Islet precursor cell (in vitro differentiated cells): ENCODE results near the gene CEP112.
"Not testable (repeated sequence)": the region's sequence is repeated elsewhere in the genome, so short reads cannot be mapped to it uniquely, and the experiment has no call there.

ENCODE experiments used
- DNase-seq: peaks from one replicate; pipeline ENCODE4 v3.0.0-alpha.2; 2018

The CEP112 gene

DNA sequence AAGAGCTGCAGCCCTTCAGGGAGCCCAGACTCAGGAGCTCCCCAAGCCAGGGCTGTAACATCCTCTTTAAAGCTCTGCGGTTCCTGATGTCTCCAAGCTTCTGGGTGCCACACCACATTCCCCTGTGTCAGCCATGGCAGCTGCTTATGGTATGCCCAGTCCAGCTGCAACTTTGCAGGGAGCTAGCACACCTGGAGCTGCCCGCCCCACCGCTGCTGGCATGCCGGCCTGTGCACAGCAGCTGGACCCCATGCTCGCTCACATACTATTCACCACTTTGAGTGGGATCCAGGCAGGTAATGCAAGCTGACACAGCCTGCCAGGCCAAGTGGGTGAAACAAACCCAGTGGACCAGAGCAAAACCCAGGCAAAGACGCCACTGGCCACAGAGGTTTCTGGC is 324.9 kb downstream of the CEP112 start:
- no peak for DNase-seq

DNA sequence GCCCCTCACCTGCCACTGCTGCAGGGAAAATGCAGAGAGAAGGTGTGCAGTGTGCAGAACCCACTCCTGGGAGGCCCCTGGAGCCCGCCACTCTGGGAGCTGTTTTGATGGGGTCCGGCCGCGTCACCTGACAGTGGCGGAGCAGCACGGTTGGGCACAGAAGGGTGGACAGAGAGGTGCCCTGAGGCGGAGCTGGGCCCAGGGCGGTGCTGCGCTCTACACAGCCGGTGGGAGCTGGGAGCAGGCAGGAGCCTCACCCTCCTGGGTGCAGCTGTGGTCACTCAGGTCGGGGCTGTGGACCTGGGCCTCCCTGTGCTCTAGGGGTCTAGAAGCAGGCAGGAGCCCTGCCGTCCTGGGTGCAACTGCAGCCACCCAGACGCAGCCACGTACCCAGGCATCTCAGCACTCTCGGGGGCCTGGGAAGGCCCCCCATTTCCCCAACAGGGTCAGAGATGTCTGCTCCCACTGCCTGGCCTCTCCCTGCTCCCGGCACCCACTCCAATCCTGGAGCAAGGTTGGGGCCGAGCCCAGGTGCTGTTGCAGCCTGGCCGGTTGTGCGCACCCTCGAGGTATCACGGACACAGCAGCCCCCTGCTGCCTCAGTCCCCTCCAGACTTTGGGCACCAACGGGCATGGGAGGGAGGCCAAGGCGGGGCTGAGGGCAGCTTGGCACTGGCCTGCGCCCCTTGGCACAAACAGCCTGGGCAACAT is 326.1 kb downstream of the CEP112 start:
- no peak for DNase-seq

DNA sequence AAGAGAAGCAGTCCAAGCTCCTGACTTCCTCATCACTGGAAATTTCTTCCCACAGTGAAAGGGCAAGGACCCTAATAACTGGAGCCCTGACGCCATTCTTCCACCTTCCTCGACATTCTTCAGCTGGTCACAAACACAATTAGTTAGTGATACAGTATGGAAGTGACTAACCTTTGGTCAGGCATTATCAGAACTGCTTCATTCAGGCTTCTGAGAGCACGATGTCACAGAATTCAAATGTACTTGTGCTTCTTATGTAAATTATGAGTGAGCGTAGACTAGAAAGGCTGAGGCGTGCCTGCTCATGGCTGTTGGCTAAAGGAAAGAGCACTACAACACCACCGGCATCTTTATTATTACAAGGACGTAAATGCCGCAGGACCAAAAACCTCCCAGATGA is 327.5 kb downstream of the CEP112 start:
- no peak for DNase-seq

DNA sequence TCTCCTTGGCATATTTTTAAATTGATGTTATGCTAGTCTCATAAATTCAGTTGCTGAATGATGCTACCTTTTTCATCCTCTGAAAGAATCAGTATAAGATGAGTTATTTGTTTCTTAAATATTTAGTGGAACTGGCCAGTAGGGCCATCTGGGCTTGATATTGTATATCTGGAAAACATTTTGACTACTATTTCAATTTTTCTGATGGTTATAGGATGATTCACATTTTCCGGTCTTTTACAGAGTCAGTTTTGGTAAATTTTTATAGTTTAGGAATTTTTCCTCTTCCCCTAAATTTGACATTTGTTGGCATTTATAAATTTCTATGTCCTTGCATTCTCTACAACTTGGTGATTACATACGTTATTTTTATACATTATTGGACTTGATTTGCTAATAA is 334.2 kb downstream of the CEP112 start:
- DNase-seq: no peak

DNA sequence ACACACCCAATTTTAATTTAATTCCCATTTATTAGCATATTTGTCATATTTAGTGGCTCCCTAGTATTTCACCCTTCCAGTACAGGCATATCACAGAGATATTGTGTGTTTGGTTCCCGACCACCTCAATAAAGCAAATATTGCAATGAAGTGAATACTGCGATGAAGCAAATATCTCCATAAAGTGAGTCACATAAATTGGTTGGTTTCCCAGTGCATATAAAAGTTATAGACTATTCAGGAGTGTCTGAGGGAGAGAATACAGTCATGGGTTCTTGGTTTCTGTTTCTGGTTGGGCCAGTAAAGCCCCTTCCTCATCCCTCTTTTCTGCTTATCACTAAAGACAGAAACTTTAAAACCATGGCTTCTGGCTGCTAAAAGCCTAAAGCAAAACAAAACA is 335.1 kb downstream of the CEP112 start:
- DNase-seq: no peak

DNA sequence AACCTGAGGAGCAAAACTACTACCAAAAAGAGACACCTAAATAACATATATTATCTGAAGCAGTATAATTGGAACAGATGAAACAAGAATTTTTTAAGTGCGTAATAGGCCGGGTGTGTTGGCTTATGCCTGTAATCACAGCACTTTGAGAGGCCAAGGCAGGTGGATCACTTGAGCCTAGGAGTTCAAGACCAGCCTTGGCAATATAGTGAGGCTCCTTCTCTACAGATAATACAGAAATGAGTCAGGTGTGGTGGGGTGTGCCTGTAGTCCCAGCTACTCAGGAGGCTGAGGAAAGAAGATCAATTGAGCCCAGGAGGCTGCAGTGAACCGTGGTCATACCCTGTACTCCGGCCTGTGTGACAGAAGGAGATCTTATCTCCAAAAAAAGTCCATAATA is 336.3 kb downstream of the CEP112 start:
- DNase-seq: no peak

DNA sequence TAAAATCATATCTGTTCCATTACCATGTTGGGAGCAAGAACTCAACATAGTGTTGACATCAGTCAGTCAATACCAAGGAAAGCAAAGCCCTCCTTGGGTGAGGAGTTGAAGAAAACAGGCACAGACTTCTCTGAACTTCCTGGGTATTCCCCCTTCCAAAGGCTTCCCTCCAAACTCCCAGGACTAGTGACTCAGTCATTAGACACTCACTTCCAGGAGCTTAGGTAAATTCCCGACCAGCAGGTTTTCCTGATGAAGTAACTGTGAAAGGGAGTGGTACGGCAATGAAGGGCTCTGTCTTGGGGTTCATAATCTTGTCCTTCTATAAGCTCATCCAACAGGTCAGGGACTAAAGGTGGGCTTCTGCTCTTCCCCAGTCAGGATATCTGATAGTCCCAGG is 336.7 kb downstream of the CEP112 start:
- peak; percentile 84 for DNase-seq

DNA sequence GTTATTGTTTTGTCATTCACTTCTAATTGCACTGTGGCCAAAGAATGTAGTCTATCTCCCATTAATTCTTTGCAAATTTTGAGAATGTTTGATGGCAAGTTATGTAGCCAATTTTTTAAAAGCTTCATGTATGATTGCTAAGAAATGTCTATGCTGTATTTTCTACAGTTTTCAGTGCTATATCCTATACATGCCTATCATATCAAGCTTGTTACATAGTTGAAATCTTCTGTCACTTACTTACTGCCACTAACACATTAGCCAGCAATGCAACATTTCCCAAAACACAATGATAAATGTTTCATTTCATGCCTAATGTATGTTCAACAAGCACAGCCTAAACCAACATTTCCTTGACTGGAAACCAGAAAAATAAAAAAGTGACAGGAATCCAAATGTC is 338.1 kb downstream of the CEP112 start:
- DNase-seq: no peak

DNA sequence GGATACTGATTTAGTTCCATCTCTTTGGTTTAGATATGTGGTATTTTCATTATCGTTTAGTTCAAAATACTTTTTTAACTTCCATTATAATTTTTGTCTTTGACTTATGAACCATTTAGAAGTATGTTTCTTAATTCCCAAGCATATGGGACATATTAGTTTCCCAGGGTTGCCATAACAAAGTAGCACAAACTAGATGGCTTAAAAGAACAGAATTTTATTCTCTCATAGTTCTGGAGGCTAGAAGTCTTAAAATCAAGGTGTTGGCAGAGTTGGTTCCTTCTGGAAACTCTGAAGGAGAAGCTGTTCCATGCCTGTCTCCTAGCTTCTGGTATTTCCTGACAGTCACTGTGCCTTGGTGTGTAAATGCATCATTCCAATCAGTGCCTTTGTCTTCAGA is 339.0 kb downstream of the CEP112 start:
- no peak for DNase-seq

DNA sequence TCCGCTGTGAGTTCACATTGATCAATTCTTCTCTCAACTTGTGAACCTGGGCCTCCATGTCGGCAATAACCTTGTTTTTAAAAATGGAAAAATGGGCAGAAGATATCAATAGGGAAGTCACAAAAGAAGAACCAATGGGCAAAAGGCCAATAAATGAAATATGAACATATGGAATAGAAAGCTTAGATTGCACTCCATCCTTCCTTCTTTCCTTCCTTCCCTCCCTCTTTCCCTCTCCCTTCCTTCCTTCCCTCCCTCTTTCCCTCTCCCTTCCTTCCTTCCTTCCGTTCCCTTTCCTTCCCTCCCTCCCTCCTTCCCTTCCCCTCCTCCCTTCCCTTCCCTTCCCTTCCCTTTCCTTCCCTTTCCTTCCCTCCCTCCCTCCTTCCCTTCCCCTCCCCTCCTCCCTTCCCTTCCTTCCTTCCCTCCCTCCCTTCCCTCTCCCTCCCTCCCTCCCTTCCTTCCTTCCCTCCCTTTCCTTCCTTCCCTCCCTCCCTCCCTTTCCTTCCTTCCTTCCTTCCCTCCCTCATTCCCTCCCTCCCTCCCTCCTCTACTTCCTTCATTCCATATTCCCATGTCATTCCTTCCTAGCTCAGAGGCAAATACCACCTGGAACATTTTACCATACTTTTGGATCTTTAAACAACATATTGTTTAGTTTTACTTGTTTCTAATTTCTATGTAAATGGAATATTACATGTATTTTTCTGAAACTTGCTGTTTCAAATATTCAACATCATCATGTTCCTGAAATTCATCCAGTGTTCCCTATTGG is 339.8 kb downstream of the CEP112 start:
- no peak for DNase-seq

DNA sequence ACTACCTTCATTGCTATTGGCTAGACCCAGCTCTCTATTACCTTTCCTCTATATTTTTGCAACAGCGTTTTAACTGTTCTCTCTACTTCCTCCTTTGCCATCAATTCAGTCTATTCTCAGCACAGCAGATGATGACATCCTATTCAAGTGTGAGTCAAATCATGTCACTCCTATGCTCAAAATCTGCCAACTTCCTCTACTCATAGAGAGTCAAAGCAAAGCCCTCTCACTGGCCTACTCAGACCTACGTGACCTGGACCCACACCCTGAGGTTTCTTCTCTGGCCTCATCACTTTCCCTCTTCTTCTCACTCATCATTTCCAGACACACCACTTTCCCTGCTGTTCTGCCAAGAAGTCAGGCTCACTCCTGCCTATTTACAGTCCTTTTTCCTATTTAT is 341.4 kb downstream of the CEP112 start:
- DNase-seq: no peak

DNA sequence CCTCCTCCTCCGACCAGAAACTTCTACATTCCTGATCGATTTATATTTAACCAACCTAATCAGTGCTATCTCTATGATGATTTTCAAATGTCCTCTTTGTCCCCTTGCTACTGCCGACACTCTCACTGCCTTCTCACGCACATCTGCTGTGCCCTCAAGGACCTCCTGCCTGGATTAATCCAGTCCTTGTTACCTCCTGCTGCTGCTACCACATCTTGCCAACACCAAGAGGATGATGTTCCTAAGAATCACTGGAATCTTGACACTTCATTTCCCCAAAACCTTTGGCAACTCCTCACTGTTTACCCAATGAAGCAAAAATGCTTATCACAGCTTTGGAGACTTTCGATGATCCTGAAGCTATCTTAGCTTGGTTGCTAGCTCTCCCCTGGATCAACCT is 343.2 kb downstream of the CEP112 start:
- DNase-seq: no peak

DNA sequence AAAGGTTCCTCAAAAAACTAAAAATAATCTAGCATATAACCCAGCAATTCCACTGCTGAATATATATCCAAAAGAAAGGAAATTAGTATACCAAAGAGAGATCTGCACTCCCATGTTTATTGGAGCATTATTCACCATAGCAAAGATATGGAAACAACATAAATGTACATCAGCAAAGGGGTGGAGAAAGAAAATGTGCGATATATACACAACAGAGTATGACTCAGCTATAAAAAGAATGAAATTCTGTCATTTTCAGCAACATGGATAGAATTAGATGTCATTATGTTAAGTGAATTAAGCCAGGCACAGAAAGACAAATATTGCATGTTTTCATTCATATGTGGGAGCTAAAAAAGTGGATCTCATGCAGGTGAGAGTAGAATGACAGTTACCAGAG is 350.8 kb downstream of the CEP112 start:
- DNase-seq: no peak

DNA sequence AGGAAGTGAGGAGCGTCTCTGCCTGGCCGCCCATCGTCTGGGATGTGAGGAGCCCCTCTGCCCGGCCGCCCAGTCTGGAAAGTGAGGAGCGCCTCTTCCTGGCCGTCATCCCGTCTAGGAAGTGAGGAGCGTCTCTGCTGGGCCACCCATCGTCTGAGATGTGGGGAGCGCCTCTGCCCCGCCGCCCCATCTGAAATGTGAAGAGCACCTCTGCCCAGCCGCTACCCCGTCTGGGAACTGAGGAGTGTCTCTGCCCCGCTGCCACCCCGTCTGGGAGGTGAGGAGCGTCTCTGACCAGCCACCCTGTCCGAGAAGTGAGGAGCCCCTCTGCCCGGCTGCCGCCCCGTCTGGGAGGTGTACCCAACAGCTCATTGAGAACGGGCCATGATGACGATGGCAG is 354.7 kb downstream of the CEP112 start:
- not testable (repeated sequence) for DNase-seq

DNA sequence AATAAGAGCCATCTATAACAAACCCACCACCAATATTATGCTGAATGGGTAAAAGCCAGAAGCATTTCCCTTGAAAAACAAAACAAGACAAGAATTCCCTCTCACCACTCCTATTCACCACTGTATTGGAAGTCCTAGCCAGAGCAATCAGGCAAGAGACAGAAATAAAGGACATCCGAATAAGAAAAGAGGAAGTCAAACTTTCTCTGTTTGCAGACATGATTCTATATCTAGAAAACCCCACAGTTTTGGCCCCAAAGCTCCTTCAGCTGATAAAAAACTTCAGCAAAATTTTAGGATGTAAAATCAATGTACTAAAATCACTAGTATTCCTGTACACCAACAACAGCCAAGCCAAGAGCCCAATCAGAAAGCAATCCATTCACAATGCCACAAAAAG is 358.7 kb downstream of the CEP112 start:
- no peak for DNase-seq

DNA sequence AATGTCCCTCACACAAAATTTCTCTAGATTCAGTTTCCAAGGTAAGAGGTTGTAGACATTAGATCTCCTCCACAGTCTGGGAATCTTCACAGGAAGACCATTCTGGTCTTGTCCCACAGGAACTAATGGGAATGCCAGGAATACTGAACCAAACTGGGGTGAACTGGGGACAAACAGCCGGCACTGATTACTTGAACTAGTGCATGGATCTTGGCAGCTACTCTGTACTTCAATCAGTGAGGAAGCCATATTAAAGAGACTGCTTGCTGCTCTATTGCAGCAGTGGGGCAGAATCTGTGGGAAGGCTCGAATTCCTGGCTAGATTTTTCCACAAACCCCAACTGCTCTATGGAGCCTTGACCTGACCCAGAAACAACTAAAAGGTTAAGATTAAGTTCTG is 361.6 kb downstream of the CEP112 start:
- DNase-seq: no peak

DNA sequence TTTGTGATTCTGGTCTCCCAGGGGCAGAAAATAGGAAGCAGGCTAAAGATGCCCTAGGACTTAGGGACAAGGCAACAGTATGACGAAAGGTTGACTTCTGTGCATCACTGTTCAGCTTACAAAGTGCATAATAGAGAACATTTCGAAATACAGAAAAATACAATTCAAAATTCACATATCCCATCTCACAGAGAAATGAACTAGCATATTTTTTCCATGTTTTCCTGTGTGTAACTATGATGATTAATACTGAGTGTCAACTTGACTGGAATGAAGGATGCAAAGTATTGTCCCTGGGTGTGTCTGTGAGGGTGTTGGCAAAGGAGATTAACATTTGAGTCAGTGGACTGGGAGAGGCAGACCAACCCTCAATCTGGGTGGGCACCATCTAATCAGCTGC is 365.4 kb downstream of the CEP112 start:
- DNase-seq: not testable (repeated sequence)

DNA sequence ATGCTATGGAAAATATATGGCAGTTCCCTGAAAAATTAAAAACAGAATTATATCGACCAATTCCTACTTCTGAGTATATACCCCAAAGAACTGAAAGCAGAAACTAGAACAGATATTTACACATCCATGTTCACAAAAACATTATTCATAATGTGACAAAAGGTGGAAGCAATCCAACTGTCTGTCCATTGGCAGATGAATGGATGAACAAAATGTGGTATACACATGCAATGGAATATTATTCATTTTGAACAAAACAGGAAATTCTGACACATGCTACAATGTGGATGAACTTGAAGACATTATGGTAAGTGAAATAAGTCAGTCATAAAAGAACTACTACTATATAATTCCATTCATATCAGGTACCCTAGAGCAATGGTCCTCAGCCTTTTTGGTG is 367.0 kb downstream of the CEP112 start:
- DNase-seq: no peak

DNA sequence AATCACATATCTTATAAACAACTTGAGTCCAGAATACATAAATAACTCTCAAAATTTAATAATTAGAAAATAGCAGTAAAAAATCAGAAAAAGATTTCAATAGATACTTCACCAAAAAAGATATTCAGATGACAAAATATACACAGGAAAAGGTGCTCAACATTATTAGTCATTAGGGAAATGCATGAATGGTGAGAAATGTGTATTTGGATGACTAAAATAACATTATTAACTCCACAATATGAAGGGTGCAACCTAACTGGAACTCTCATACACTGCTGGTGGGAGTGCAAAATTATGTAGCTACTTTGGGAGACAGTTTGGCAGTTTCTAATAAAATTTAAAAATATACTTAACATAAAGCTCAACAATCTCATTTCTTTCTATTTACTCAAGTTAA is 368.2 kb downstream of the CEP112 start:
- no peak for DNase-seq

DNA sequence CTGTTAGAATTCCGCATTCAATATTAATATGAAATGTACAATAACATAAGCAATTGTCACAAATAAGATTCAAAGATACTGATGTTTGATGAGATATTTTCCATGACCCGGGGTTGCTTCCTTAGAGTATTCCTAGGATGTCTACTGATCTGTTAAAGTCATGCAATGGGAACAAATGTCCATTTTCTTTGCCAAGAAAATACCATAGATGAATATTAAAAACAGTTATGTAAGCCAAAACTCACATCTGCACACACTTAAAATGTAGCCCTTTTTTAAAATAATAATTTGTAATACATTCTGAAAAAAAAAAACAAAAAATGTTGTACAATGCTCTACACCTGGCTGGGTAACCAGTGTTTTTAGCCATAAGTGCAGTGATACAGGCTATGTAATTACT is 371.1 kb downstream of the CEP112 start:
- DNase-seq: no peak

DNA sequence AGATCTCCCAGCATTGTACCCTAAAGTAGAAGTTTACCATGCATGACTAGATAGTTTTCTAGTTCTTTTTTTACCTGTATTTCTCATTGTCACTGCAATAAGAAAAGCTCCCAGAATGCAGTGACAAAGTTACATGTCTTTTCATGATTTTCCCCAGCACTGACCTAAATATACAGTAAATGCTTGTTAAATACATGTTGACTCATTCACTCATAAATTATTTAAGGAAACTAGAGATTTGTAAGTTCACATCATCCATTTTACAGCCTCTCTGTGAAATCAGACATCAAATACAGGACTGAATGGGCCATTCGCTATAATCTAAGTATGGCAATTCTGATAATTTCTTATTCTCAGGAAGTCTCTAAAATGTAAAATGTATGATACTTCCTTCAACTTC is 371.6 kb downstream of the CEP112 start:
- DNase-seq: no peak

DNA sequence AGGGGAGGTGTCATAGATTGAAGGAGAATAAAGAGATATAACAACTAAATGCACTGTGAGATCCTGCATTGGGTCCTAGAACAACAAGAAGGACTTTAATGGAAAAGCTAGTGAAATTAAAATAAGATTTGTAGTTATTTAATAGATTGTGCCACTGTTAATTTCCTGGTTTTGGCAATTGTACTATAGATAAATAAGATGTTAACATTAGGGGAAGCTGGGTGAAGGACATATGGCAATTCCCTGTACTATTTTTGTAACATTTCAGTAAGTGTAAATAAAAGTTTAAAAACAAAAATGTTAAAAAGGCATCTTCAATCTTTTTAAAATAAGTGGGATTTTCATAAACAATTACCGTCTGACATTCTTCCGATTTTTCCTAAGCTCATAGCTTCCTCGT is 372.1 kb downstream of the CEP112 start:
- DNase-seq: no peak

DNA sequence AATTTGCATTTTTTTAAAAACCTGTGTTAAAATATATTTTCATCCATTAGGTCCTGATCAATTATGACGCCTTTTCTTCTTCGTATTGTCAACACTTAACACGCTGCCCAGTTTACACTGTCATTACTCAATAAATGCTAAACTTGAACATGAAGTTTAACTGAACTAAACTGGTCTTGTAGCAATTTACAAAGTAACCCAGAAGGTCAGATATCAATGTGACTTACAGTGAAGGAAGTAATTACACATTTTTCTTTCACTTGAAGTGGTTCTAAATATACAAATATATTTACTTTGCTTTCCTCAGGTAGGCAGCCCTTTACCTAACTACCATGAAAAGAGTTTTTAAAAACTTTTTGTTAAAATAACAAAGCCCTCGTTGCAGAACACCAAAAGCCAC is 374.0 kb downstream of the CEP112 start:
- DNase-seq: no peak

DNA sequence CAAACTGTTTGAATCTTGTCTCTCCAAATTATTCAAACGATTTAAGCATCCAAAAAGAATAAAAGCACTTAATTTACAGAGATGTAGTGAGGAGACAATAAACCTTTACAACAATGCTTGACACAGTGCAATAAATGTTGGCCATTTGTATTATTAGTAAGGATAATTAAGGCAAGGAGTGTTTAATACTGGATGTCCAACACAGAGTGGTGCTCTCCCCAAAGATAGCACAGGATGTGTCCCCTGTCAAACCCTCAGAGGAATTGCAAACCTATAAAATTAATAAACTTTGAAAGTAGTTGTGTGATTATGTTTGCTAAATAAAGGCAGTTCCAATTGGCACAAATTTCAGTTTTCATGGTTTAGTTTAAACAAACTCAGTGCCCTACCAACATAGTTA is 377.5 kb downstream of the CEP112 start:
- no peak for DNase-seq

DNA sequence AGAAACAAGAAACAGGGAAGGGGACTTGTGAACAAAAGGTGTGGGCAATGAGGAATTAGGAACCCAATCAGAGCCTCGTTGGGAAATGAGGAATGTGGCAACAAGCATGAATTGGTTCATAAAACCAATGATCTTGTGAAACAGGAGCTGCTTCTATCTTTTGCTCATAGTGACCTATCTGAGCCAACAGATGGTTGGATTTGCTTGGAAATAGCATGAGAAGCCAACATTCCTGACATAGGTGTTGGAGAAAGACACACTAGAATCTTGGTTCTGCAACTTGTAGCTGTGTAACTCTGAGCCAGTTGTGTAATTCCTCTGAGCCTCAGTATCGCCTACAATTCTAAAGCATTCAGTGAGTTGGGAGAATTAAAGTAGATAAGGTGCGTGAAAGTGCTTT is 378.6 kb downstream of the CEP112 start:
- DNase-seq: no peak
